ENCODE data around the gene ZNF629.
"Not testable (repeated sequence)": the region's sequence is repeated elsewhere in the genome, so short reads cannot be mapped to it uniquely, and the experiment has no call there.

ZNF629 gene

DNA sequence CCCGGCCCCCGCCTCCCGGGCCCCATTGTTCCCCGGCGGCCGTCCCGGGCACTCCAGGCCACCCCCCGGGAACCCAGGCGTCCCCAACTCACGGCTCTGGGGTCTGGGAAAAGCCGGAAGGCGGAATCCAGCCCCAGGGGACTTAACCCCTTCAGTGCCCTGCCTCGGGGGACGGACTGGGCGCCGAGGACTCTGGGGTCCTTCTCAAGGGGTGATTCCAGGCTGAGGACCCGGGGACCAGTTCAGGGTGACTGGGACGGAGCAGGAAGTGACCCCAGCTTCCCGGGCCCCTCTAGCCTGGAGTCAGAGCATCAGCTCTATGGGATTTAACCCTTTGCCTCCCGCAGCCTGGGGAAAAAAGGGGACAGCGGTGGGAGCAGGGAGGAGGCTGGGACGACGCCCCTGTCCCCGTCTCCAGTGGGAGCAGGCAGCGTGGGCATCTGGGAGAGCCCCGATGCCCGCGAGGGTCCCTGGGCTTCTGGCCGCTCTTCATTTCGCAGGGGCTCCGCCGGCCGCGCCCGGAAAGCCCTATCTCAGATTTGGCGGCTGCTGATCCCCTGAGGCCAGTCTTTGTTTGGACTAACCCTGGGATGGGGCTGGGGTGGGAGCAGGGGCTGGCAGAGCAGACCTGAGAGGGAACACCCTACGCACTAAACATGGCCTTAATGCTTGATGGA lies at the start of gene ZNF629:
TSS of gene ZNF629 (minus strand) at position 270 of the 677 bp plus-strand sequence. CDS start 2,723 bp downstream, outside the sequence.
- in situ Hi-C loops (cut with MboI; ENCODE audit: low sequenced_read_pairs, unreplicated experiment), result no loop called here
- DNase-seq (ENCODE audit: low spot score), result no peak
- TF ChIP-seq, protein P1, sequence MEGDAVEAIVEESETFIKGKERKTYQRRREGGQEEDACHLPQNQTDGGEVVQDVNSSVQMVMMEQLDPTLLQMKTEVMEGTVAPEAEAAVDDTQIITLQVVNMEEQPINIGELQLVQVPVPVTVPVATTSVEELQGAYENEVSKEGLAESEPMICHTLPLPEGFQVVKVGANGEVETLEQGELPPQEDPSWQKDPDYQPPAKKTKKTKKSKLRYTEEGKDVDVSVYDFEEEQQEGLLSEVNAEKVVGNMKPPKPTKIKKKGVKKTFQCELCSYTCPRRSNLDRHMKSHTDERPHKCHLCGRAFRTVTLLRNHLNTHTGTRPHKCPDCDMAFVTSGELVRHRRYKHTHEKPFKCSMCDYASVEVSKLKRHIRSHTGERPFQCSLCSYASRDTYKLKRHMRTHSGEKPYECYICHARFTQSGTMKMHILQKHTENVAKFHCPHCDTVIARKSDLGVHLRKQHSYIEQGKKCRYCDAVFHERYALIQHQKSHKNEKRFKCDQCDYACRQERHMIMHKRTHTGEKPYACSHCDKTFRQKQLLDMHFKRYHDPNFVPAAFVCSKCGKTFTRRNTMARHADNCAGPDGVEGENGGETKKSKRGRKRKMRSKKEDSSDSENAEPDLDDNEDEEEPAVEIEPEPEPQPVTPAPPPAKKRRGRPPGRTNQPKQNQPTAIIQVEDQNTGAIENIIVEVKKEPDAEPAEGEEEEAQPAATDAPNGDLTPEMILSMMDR (IDR thresholded peaks at IDR 0.05; ENCODE audit: borderline replicate concordance, control extremely low read depth, extremely low read depth, insufficient read depth, missing control alignments), result no peak

DNA sequence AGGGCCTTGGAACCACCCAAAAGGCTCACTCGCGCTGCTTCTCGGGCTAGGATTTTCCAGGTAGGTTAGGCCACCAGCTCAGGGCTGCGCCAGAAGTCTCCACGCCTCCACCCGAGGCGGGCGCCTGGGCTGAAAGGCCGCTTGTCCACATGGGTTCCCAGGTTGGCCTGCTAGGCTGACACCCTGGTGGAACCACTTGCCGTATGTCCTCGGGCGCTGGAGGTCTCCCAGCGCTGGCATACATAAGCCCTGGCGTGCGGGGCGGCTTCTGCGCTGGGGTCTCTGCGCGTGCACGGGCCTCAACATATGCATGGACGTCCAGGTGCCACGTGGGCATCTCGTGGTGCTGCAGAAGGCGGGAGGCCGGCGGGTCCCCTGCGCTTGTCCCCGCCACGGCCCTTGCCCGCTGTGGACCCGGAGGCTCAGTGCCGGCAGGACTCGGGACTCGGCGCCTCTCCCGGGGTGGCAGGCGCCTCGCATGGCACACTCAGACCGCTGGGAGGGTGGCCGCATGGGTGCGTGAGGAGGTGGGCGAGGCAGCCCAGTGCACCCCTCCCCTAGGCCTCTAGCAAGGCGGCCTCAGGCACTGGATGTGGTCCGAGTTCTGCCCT lies 47.2 kb upstream of the ZNF629 start:
- DNase-seq (ENCODE audit: low spot score), result no peak
- in situ Hi-C loops (cut with MboI; ENCODE audit: low sequenced_read_pairs, unreplicated experiment), result no loop called here
- TF ChIP-seq, protein P1 (IDR thresholded peaks at IDR 0.05; ENCODE audit: borderline replicate concordance, control extremely low read depth, extremely low read depth, insufficient read depth, missing control alignments), result no peak

DNA sequence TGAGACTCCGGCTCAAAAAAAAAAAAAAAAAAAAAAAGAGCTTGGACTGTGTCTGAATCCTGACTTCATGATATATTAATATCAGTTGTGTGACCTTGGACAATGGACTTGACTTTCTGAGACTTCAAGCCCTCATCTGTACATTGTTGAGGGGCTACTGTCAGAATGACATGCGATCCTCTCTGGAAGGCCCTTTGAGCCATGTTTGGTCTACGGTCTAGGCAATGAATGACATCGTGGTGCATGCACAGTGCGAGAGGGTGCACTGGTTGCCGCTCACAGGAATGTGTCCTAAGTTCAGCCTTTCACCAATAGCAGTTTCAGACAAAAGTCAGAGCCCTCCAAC lies 43.0 kb upstream of the ZNF629 start:
- in situ Hi-C loops (cut with MboI; ENCODE audit: low sequenced_read_pairs, unreplicated experiment), result no loop called here

DNA sequence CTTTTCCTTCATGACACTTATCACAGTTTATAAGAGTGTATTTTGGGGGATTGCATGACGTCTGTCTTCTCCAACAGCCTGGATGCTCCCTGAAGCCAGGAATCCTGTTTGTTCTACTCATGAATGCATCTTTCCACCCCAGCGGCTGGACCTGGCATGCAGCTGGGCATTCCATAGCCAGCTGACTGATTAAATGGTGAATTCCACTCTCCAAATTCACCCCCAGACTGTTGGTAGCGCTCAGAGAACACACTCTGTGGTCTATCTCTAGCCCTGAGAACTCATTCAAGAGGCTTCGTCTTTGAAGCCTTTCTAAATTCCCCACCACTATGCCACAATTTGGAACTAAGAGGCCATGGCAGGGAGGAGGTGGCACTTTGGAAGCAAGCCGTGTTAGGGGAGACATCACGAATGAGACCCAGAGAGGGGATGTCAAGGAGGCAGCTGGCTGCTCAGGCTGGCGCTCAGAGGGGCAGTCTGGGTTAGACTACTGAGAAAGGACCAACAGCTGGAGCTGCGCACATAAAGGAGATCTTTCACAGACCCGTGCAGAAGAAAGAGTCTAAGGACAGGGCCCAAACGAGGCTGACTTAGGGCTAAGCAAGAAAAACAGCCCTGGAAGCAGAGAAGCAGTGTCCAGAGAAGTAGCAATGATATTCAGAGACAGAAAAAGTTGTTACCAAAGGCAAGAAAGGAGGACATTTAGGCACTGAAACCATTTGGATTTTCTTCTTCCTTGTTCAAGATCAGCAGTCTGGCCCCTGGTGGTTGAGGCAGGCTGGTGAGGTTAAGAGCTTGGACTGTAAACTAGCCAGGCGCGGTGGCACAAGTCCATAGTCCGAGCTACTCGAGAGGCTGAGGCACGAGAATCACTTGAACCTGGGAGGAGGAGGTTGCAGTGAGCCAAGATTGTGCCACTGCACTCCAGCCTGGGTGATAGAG lies 42.4 kb upstream of the ZNF629 start:
- in situ Hi-C loops (cut with MboI; ENCODE audit: low sequenced_read_pairs, unreplicated experiment), result no loop called here
- DNase-seq (ENCODE audit: low spot score), result no peak
- TF ChIP-seq, protein P1 (IDR thresholded peaks at IDR 0.05; ENCODE audit: borderline replicate concordance, control extremely low read depth, extremely low read depth, insufficient read depth, missing control alignments), result no peak

More for the DNA sequence above, 43.0 kb upstream of the ZNF629 start:
- no peak for DNase-seq (ENCODE audit: low spot score)
- TF ChIP-seq, protein P1 (IDR thresholded peaks at IDR 0.05; ENCODE audit: borderline replicate concordance, control extremely low read depth, extremely low read depth, insufficient read depth, missing control alignments), result no peak

DNA sequence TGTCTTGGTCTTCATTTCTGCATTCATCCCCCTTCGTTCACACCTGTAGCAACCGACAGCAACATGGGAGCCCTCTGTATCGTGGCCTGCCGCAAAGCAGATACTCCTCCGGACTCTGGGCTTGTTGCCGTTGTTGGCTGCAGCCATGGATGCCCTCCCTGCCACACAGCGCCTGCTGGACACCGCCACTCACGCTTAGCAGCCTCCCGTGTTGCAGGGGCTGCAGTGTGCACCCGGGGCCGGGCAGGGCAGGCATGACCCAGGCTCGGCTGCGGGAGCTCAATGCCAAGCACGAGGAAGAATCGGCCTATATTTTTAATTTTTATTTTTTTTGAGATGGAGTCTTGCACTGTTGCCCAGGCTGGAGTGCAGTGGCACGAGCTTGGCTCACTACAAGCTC lies 34.9 kb upstream of the ZNF629 start:
- in situ Hi-C loops (cut with MboI; ENCODE audit: low sequenced_read_pairs, unreplicated experiment), result no loop called here
- no peak for DNase-seq (ENCODE audit: low spot score)
- TF ChIP-seq, protein P1 (IDR thresholded peaks at IDR 0.05; ENCODE audit: borderline replicate concordance, control extremely low read depth, extremely low read depth, insufficient read depth, missing control alignments), result no peak

DNA sequence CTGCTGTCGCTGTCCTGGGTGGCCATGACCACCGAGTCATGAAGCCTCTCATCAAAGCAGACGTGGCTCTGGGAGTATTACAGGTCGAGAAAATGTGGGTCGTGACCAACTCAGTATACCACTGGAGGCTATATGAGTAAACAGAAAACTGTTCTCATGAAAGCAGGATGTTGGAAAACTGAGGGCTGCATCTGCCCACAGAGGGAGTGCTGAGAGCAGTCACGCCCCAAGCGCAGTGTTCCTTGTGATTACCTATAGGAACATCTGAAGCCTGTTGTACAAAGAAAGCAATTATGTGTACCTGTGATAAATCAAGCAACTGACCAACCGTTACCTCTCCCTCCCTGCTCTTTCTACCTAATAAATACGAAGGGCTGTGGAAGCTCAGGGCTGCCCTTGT lies 34.4 kb upstream of the ZNF629 start:
- in situ Hi-C loops (cut with MboI; ENCODE audit: low sequenced_read_pairs, unreplicated experiment); DNase-seq (ENCODE audit: low spot score): not testable (repeated sequence)
